Trophoblast cell (in vitro differentiated cells and primary cell): ENCODE measurements around the gene TAC3.
A peak's percentile ranks its signal among the peaks of the same experiment; 100 is the strongest.

Experiments
- DNase-seq, 2 donors: peaks; one replicate each; pipeline ENCODE4 v3.0.0-alpha.2; 2016
- H2AFZ ChIP-seq: 2 replicates; pipeline ENCODE4 v1.6.1; 2013; ENCODE audit warnings: low read length, moderate library complexity, mild to moderate bottlenecking; ENCODE audit not compliant: insufficient read depth, poor library complexity
- H2AK5ac ChIP-seq: 2 replicates; pipeline ENCODE4 v1.6.1; 2013; ENCODE audit warnings: mild to moderate bottlenecking, low read length
- H2BK120ac ChIP-seq: 2 replicates; pipeline ENCODE4 v1.6.1; 2013; ENCODE audit warnings: low read length, mild to moderate bottlenecking, moderate library complexity; ENCODE audit not compliant: insufficient read depth, poor library complexity
- H2BK12ac ChIP-seq: 2 replicates; pipeline ENCODE4 v1.6.1; 2013; ENCODE audit warnings: mild to moderate bottlenecking, low read length, moderate library complexity
- H2BK5ac ChIP-seq: 2 replicates; pipeline ENCODE4 v1.6.1; 2013; ENCODE audit warnings: low read length, low read depth, moderate library complexity, mild to moderate bottlenecking; ENCODE audit not compliant: poor library complexity
- H3K14ac ChIP-seq: 2 replicates; pipeline ENCODE4 v1.6.1; 2013; ENCODE audit warnings: mild to moderate bottlenecking, low read length
- H3K18ac ChIP-seq: 2 replicates; pipeline ENCODE4 v1.6.1; 2013; ENCODE audit warnings: mild to moderate bottlenecking, low read length
- H3K23ac ChIP-seq: 2 replicates; pipeline ENCODE4 v1.6.1; 2013; ENCODE audit warnings: low read length
- H3K27ac ChIP-seq: 2 replicates; pipeline ENCODE4 v1.5.1; 2013; ENCODE audit warnings: low read depth, mild to moderate bottlenecking, inconsistent platforms, low read length, moderate library complexity
- H3K27me3 ChIP-seq: 2 replicates; pipeline ENCODE4 v1.6.1; 2013; ENCODE audit warnings: inconsistent platforms, mild to moderate bottlenecking, low read length, moderate library complexity; ENCODE audit not compliant: insufficient read depth
- H3K36me3 ChIP-seq, 2 experiments: 1 replicate in 1 of 2; 2 replicates in 1 of 2; pipeline ENCODE4 v1.6.1; 2013; ENCODE audit warnings: low read length in 2 of 2, mild to moderate bottlenecking in 2 of 2, moderate library complexity in 1 of 2; ENCODE audit not compliant: insufficient read depth in 2 of 2, control insufficient read depth in 1 of 2
- H3K4ac ChIP-seq: 2 replicates; pipeline ENCODE4 v1.6.1; 2013; ENCODE audit warnings: low read depth, mild to moderate bottlenecking, low read length, moderate library complexity
- H3K4me1 ChIP-seq, 2 experiments: 1 replicate in 1 of 2; 2 replicates in 1 of 2; pipeline ENCODE4 v1.6.1; 2013; ENCODE audit warnings: low read length in 2 of 2, mild to moderate bottlenecking in 2 of 2, moderate library complexity in 1 of 2; ENCODE audit not compliant: insufficient read depth in 2 of 2, control insufficient read depth in 1 of 2
- H3K4me2 ChIP-seq: 2 replicates; pipeline ENCODE4 v1.6.1; 2013; ENCODE audit warnings: inconsistent platforms, mild to moderate bottlenecking, low read length, moderate library complexity
- H3K4me3 ChIP-seq: 2 replicates; pipeline ENCODE4 v1.5.1; 2013; ENCODE audit warnings: mild to moderate bottlenecking, low read depth, low read length, inconsistent platforms
- H3K79me1 ChIP-seq: one replicate; pipeline ENCODE4 v1.6.1; 2013; ENCODE audit warnings: low read length
- H3K79me2 ChIP-seq: 2 replicates; pipeline ENCODE4 v1.6.1; 2013; ENCODE audit warnings: low read length, mild to moderate bottlenecking; ENCODE audit not compliant: control insufficient read depth, insufficient read depth, poor library complexity
- H3K9ac ChIP-seq: 2 replicates; pipeline ENCODE4 v1.6.1; 2013; ENCODE audit warnings: mild to moderate bottlenecking, low read length
- H3K9me3 ChIP-seq: 2 replicates; pipeline ENCODE4 v1.6.1; 2013; ENCODE audit warnings: low read depth, mild to moderate bottlenecking, control low read depth, inconsistent platforms, low read length; ENCODE audit not compliant: insufficient read depth
- H4K12ac ChIP-seq: 2 replicates; pipeline ENCODE4 v1.6.1; 2013; ENCODE audit warnings: low read depth, mild to moderate bottlenecking, low read length, moderate library complexity
- H4K8ac ChIP-seq: 2 replicates; pipeline ENCODE4 v1.6.1; 2013; ENCODE audit warnings: low read depth, mild to moderate bottlenecking, low read length, moderate library complexity
- H4K91ac ChIP-seq: one replicate; pipeline ENCODE4 v1.6.1; 2013; ENCODE audit warnings: low read depth, mild to moderate bottlenecking, low read length, moderate library complexity
- WGBS: extraction: QIAGEN DNeasy Blood & Tissue Kit; methylation state at CpG from one replicate; pipeline ENCODE4 v1.1.7; 2013; ENCODE audit warnings: missing lambda C conversion rate; ENCODE audit not compliant: insufficient read length, insufficient coverage; ENCODE audit errors: extremely low coverage; 5-methylcytosine and 5-hydroxymethylcytosine counted together

Gene TAC3

DNA sequence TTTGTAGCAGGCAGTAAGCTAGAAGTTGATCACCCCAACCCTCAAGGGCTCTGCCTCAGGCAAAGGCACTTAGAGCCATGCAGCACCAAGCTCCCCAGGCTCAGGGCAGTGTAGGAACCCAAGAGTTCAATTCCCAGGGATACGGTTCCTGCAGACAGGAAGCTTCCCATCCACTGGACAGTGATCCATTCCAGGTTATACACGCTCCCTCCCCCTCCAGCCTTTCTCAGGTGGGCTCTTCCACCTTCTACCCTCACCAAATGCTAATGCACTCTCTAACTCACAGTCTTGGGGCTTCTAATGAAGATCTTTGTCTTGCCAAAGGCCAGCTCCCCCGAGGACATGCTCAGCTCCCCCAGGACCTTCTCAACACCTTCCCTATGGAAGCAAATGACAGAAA is 20.9 kb upstream of the TAC3 start:
- H3K36me3 ChIP-seq, result no peaks in the 10 kb centered on the region

DNA sequence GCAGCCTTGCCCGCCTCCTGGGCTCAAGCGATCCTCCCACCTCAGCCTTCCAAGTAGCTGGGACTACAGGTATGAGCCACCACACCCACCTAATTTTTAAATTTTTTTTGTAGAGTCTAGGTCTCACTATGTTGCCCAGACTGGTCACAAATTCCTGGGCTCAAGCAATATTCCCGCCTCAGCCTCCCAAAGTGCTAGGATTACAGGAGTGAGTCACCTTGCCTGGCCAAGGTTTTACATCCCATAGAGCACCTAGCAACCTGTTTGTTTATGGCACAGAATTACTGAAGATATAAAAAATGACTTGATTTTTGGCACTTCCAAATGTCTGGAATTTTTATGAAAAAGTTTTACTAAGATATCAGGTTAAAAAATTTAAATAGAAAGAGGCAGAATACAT is 17.1 kb upstream of the TAC3 start:
- Histone ChIP-seq H3K14ac (no peak overlapping the region), H3K27me3 (no peaks in the 10 kb centered on the region), H3K79me2 (no peaks in the 10 kb centered on the region), H3K36me3 (no peaks in the 10 kb centered on the region), H3K9ac (no peak overlapping the region), H3K79me1 (peaks cover 1% of the 10 kb centered on the region), H3K4me2 (no peak overlapping the region), H3K4ac (no peak overlapping the region), H2BK5ac (no peak overlapping the region), H3K9me3 (peaks cover 1% of the 10 kb centered on the region), H2BK12ac (no peak overlapping the region), H3K4me3 (no peak overlapping the region), H4K12ac (no peak overlapping the region), H4K8ac (no peak overlapping the region), H2AK5ac (no peak overlapping the region), H2BK120ac (no peak overlapping the region), H4K91ac (no peak overlapping the region), H3K23ac (no peak overlapping the region), H3K4me1 (peaks cover 0 to 3% of the 10 kb centered on the region in 2 experiments), H3K18ac (no peak overlapping the region), H3K27ac (no peak overlapping the region), H2AFZ (no peak overlapping the region)
- peak in 1 of 2 donors; percentile 34 for DNase-seq
- no CpG with 5 or more reads among the region's 3 CpGs for WGBS

More for the DNA sequence above, 20.9 kb upstream of the TAC3 start:
- H3K4ac ChIP-seq, result no peak overlapping the region
- no peaks in the 10 kb centered on the region for H3K79me2 ChIP-seq
- no peak overlapping the region for H4K8ac ChIP-seq
- H3K9ac ChIP-seq, result no peak overlapping the region
- H2BK12ac ChIP-seq, result no peak overlapping the region
- H3K27ac ChIP-seq, result no peak overlapping the region
- no peaks in the 10 kb centered on the region for H3K27me3 ChIP-seq
- no peak for DNase-seq
- H4K12ac ChIP-seq, result no peak overlapping the region
- H3K4me2 ChIP-seq, result no peak overlapping the region
- H3K9me3 ChIP-seq, result peaks cover 1% of the 10 kb centered on the region
- no peak overlapping the region for H3K23ac ChIP-seq
- no peak overlapping the region for H4K91ac ChIP-seq
- no peak overlapping the region for H3K18ac ChIP-seq
- H2AK5ac ChIP-seq, result no peak overlapping the region
- no peak overlapping the region for H2BK120ac ChIP-seq
- H2AFZ ChIP-seq, result no peak overlapping the region
- WGBS, result no CpG with 5 or more reads among the region's 3 CpGs
- H3K14ac ChIP-seq, result no peak overlapping the region
- no peak overlapping the region for H3K4me3 ChIP-seq
- no peaks in the 10 kb centered on the region for H3K79me1 ChIP-seq
- H2BK5ac ChIP-seq, result no peak overlapping the region
- H3K4me1 ChIP-seq, result peaks cover 0 to 3% of the 10 kb centered on the region in 2 experiments

DNA sequence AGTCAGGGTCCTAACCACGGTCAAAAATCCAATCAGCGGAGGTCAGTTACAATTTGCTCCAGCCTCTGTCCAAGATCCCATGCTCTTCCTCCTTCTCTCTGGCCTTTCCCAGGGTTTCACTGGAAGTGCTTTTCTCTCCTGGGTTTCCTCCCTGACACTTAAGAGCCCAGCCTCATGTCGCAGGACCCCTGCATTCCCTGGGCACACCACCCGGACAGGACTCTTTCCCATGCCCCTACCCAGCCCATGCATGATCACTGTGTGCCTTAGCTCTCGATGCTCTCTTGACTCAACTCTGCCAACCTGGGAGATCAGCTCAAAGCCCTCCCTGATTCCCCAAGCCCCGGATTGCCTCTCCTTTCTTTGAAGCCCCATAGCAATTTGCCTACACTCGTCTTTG is 15.5 kb upstream of the TAC3 start:
- H4K8ac ChIP-seq, result no peak overlapping the region
- no peaks in the 10 kb centered on the region for H3K36me3 ChIP-seq
- no peak overlapping the region for H3K27ac ChIP-seq
- H4K91ac ChIP-seq, result peak overlapping the region; percentile 48
- peak overlapping the region; percentile 77 for H2BK12ac ChIP-seq
- H3K9ac ChIP-seq, result no peak overlapping the region
- H3K23ac ChIP-seq, result no peak overlapping the region
- no peaks in the 10 kb centered on the region for H3K79me2 ChIP-seq
- peaks cover 1% of the 10 kb centered on the region for H3K79me1 ChIP-seq
- H4K12ac ChIP-seq, result no peak overlapping the region
- H3K4ac ChIP-seq, result no peak overlapping the region
- H3K4me3 ChIP-seq, result no peak overlapping the region
- no peak overlapping the region for H2BK5ac ChIP-seq
- no peak overlapping the region for H2BK120ac ChIP-seq
- H3K9me3 ChIP-seq, result peaks cover under 1% of the 10 kb centered on the region
- DNase-seq, result no peak
- H3K4me1 ChIP-seq, result peaks cover 0 to 3% of the 10 kb centered on the region in 2 experiments
- H2AFZ ChIP-seq, result no peak overlapping the region
- H3K27me3 ChIP-seq, result no peaks in the 10 kb centered on the region
- no peak overlapping the region for H2AK5ac ChIP-seq
- H3K14ac ChIP-seq, result no peak overlapping the region
- H3K4me2 ChIP-seq, result no peak overlapping the region
- WGBS, result no CpG with 5 or more reads among the region's 7 CpGs
- no peak overlapping the region for H3K18ac ChIP-seq

DNA sequence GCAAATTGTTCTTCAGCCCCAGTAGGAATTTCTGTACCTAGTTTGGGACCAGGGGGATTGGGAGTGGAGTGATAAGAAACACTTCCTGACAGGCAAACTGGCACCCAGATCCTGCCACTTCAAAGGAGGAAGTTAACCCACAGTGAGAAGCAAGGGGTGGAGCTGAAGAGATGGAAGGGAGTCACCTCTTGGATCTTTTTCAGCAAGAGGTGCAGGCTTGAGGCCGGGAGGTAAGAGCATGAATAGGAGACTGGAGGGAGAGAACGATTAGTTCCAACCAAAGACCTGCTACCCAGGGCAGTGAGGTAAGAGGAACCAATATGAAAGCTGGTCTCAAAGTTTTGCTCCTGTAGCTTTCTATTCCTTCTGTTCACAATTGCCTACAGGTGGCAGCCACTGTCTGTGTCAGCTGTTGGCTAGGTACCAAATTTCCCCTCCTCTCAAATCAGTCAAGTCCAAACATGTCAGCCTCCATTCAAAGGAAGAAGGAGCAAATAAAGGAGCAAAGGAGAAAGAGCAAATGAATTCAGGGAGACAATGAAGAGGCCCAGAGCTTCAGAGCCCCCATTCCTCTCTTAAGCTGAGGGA is 14.9 kb upstream of the TAC3 start:
- no peak overlapping the region for H4K8ac ChIP-seq
- no peak for DNase-seq
- no peak overlapping the region for H3K4me2 ChIP-seq
- H3K27ac ChIP-seq, result no peak overlapping the region
- no peak overlapping the region for H2BK120ac ChIP-seq
- H3K9me3 ChIP-seq, result no peaks in the 10 kb centered on the region
- no peak overlapping the region for H3K23ac ChIP-seq
- no peak overlapping the region for H3K18ac ChIP-seq
- no peak overlapping the region for H2AFZ ChIP-seq
- H3K4me3 ChIP-seq, result no peak overlapping the region
- peaks cover 0 to 3% of the 10 kb centered on the region in 2 experiments for H3K4me1 ChIP-seq
- no peak overlapping the region for H2BK5ac ChIP-seq
- no peak overlapping the region for H3K9ac ChIP-seq
- H2AK5ac ChIP-seq, result no peak overlapping the region
- H3K79me1 ChIP-seq, result peaks cover 1% of the 10 kb centered on the region
- H2BK12ac ChIP-seq, result no peak overlapping the region
- no peaks in the 10 kb centered on the region for H3K36me3 ChIP-seq
- no peak overlapping the region for H3K14ac ChIP-seq
- peak overlapping the region; percentile 48 for H4K91ac ChIP-seq
- H3K4ac ChIP-seq, result no peak overlapping the region
- no peak overlapping the region for H4K12ac ChIP-seq
- H3K27me3 ChIP-seq, result no peaks in the 10 kb centered on the region
- no peaks in the 10 kb centered on the region for H3K79me2 ChIP-seq
- no CpG with 5 or more reads among the region's 2 CpGs for WGBS
